ENCODE data around the gene KIRREL3. TPM values are rescaled to one million over a fixed set of nuclear protein-coding genes. Genes with fewer than 3 reads are reported as not detected.

Gene KIRREL3
- polyA plus RNA-seq, 2 of the 4 experiments (the other 2 are of a cell fraction): 3.0 to 11.0 TPM

DNA sequence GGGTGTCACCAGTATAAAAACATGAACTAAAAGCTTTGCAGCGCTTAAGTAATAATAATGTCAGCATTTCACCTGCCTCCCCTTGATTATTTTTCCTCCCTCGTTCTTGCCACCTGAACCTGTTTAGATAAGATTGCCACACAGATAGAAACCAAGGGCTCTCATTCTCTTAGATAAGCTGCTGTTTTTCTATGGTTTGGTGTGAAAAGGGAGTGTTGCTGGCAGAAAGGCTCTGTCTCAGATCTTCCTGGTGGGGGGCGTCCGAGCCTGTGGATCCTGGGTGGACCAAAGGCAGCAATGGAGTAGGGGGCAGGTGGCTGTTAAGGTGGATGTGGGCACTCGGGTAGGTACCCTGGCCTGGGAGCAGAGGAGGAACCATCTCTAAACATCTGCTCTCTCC is 497.6 kb downstream of the KIRREL3 start:
- H3K4me2 ChIP-seq: no peak overlapping the region
- no peak for DNase-seq (ENCODE audit: low read depth in 1 of 2, low spot score in 1 of 2)
- POLR2A ChIA-PET: no interaction called here
- H3K4me3 ChIP-seq: no peak overlapping the region
- no peak for ATAC-seq
- 64% methylated on average over 5 of the region's 5 CpGs for WGBS (ENCODE audit: missing lambda C conversion rate)
- no peaks in the 10 kb centered on the region for H3K4me1 ChIP-seq
- no peak for FAIRE-seq
- H3K27ac ChIP-seq: no peak overlapping the region
- TF ChIP-seq GATA3 (IDR thresholded peaks at IDR 0.05; ENCODE audit: borderline replicate concordance) (no peak), NR3C1 (IDR thresholded peaks at IDR 0.05) (no peak), FOXS1 (CRISPR knock-in tag; IDR thresholded peaks at IDR 0.05) (no peak), PHF8 (IDR thresholded peaks at IDR 0.05; ENCODE audit: borderline replicate concordance, low read depth) (no peak), MAFK (IDR thresholded peaks at IDR 0.05; ENCODE audit: partially characterized antibody) (no peak), SREBF2 (IDR thresholded peaks at IDR 0.05) (no peak), HOXA7 (CRISPR knock-in tag; IDR thresholded peaks at IDR 0.05) (no peak), ZSCAN20 (CRISPR knock-in tag; IDR thresholded peaks at IDR 0.05) (no peak), TP53 (CRISPR knock-in tag; IDR thresholded peaks at IDR 0.05) (no peak), JUN (IDR thresholded peaks at IDR 0.05) (no peak), ZC3H11A (IDR thresholded peaks at IDR 0.05) (no peak)
- TF ChIP-seq, protein P1, sequence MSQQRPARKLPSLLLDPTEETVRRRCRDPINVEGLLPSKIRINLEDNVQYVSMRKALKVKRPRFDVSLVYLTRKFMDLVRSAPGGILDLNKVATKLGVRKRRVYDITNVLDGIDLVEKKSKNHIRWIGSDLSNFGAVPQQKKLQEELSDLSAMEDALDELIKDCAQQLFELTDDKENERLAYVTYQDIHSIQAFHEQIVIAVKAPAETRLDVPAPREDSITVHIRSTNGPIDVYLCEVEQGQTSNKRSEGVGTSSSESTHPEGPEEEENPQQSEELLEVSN (IDR thresholded peaks at IDR 0.05; ENCODE audit: borderline replicate concordance, low read depth): no peak
- TF ChIP-seq, protein P2, sequence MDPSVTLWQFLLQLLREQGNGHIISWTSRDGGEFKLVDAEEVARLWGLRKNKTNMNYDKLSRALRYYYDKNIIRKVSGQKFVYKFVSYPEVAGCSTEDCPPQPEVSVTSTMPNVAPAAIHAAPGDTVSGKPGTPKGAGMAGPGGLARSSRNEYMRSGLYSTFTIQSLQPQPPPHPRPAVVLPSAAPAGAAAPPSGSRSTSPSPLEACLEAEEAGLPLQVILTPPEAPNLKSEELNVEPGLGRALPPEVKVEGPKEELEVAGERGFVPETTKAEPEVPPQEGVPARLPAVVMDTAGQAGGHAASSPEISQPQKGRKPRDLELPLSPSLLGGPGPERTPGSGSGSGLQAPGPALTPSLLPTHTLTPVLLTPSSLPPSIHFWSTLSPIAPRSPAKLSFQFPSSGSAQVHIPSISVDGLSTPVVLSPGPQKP (IDR thresholded peaks at IDR 0.05; ENCODE audit: low read depth, low read length): no peak
- TF ChIP-seq, protein P3, sequence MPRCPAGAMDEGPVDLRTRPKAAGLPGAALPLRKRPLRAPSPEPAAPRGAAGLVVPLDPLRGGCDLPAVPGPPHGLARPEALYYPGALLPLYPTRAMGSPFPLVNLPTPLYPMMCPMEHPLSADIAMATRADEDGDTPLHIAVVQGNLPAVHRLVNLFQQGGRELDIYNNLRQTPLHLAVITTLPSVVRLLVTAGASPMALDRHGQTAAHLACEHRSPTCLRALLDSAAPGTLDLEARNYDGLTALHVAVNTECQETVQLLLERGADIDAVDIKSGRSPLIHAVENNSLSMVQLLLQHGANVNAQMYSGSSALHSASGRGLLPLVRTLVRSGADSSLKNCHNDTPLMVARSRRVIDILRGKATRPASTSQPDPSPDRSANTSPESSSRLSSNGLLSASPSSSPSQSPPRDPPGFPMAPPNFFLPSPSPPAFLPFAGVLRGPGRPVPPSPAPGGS (IDR thresholded peaks at IDR 0.05): no peak
- TF ChIP-seq, protein P4, sequence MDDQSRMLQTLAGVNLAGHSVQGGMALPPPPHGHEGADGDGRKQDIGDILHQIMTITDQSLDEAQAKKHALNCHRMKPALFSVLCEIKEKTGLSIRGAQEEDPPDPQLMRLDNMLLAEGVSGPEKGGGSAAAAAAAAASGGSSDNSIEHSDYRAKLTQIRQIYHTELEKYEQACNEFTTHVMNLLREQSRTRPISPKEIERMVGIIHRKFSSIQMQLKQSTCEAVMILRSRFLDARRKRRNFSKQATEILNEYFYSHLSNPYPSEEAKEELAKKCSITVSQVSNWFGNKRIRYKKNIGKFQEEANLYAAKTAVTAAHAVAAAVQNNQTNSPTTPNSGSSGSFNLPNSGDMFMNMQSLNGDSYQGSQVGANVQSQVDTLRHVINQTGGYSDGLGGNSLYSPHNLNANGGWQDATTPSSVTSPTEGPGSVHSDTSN (IDR thresholded peaks at IDR 0.05): no peak
- CTCF ChIA-PET: interaction anchor here (1.3 kb wide), 1 partner anchor 22 kb away, joined by 3 read pairs; no protein-coding TSS in a partner anchor
- peaks cover 14% of the 10 kb centered on the region; the same call in 1 of the 3 replicates for H3K9me3 ChIP-seq

DNA sequence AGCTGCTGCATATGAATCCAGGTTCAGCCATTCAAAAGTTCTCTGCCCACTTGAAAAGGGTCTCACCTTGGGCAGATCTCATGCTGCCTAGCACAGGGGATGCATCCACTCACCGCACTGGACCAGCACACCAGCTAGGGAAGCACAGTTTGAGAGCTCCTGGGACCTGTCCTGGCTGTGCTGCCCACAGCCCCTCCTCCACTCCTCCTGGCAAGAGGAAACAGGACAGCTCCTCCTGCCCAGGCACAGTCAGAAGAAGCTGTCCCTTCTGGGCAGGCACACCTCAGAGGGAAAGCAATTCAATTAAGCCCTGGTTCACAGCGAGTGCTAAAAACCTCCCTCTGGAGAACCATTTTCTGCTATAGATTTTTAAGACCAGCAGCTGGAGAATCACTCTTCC is 498.4 kb downstream of the KIRREL3 start:
- Histone ChIP-seq H3K27ac (no peak overlapping the region), H3K9me3 (peaks cover 14% of the 10 kb centered on the region; the same call in 1 of the 3 replicates), H3K4me2 (no peak overlapping the region), H3K4me3 (no peak overlapping the region), H3K4me1 (no peaks in the 10 kb centered on the region)
- DNase-seq (ENCODE audit: low read depth in 1 of 2, low spot score in 1 of 2) (no peak), FAIRE-seq (no peak), ATAC-seq (no peak)
- TF ChIP-seq, protein P5, sequence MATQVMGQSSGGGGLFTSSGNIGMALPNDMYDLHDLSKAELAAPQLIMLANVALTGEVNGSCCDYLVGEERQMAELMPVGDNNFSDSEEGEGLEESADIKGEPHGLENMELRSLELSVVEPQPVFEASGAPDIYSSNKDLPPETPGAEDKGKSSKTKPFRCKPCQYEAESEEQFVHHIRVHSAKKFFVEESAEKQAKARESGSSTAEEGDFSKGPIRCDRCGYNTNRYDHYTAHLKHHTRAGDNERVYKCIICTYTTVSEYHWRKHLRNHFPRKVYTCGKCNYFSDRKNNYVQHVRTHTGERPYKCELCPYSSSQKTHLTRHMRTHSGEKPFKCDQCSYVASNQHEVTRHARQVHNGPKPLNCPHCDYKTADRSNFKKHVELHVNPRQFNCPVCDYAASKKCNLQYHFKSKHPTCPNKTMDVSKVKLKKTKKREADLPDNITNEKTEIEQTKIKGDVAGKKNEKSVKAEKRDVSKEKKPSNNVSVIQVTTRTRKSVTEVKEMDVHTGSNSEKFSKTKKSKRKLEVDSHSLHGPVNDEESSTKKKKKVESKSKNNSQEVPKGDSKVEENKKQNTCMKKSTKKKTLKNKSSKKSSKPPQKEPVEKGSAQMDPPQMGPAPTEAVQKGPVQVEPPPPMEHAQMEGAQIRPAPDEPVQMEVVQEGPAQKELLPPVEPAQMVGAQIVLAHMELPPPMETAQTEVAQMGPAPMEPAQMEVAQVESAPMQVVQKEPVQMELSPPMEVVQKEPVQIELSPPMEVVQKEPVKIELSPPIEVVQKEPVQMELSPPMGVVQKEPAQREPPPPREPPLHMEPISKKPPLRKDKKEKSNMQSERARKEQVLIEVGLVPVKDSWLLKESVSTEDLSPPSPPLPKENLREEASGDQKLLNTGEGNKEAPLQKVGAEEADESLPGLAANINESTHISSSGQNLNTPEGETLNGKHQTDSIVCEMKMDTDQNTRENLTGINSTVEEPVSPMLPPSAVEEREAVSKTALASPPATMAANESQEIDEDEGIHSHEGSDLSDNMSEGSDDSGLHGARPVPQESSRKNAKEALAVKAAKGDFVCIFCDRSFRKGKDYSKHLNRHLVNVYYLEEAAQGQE (IDR thresholded peaks at IDR 0.05): no peak
- no peak for TF ChIP-seq RFX5 (IDR thresholded peaks at IDR 0.05)
- TF ChIP-seq GATA3 (IDR thresholded peaks at IDR 0.05; ENCODE audit: borderline replicate concordance): no peak
- no peak for TF ChIP-seq CHD2 (IDR thresholded peaks at IDR 0.05; ENCODE audit: low read length, partially characterized antibody)
- TF ChIP-seq NR3C1 (IDR thresholded peaks at IDR 0.05): no peak
- no peak for TF ChIP-seq MAZ (IDR thresholded peaks at IDR 0.05; ENCODE audit: borderline replicate concordance, low read depth, low read length)
- TF ChIP-seq, protein P4 (IDR thresholded peaks at IDR 0.05): no peak
- TF ChIP-seq ZNF302 (CRISPR knock-in tag; IDR thresholded peaks at IDR 0.05): no peak
- TF ChIP-seq, protein P6, sequence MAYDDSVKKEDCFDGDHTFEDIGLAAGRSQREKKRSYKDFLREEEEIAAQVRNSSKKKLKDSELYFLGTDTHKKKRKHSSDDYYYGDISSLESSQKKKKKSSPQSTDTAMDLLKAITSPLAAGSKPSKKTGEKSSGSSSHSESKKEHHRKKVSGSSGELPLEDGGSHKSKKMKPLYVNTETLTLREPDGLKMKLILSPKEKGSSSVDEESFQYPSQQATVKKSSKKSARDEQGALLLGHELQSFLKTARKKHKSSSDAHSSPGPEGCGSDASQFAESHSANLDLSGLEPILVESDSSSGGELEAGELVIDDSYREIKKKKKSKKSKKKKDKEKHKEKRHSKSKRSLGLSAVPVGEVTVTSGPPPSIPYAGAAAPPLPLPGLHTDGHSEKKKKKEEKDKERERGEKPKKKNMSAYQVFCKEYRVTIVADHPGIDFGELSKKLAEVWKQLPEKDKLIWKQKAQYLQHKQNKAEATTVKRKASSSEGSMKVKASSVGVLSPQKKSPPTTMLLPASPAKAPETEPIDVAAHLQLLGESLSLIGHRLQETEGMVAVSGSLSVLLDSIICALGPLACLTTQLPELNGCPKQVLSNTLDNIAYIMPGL (CRISPR knock-in tag; IDR thresholded peaks at IDR 0.05; ENCODE audit: borderline replicate concordance): no peak
- no peak for TF ChIP-seq FOSL2 (IDR thresholded peaks at IDR 0.05)
- TF ChIP-seq FOSL2 (CRISPR knock-in tag; IDR thresholded peaks at IDR 0.05): no peak
- no peak for TF ChIP-seq CBX2 (IDR thresholded peaks at IDR 0.05; ENCODE audit: borderline replicate concordance, low read depth)
- no peak for TF ChIP-seq SREBF2 (IDR thresholded peaks at IDR 0.05)
- TF ChIP-seq BHLHE40 (IDR thresholded peaks at IDR 0.05; ENCODE audit: low read depth, low read length): no peak
- WGBS (ENCODE audit: missing lambda C conversion rate): 53% methylated on average over 1 of the region's 2 CpGs
- POLR2A ChIA-PET: no interaction called here
- CTCF ChIA-PET: interaction anchor here (1.3 kb wide), 1 partner anchor 21 kb away, joined by 3 read pairs; no protein-coding TSS in a partner anchor

Measured in A549 (cell line).